IMR-90 (cell line): ENCODE results near the gene MCF2L.

Source experiments
- CTCF ChIP-seq: conservative IDR thresholded peaks from 2 replicates; pipeline ENCODE4 v1.5.1; 2012; ENCODE audit warnings: mild to moderate bottlenecking, low read depth, low read length, improper control_type of control experiment
- POLR2A ChIP-seq: IDR thresholded peaks from 2 replicates; pipeline ENCODE4 v1.6.1; 2012; ENCODE audit warnings: mild to moderate bottlenecking, low read depth, low read length
- RAD21 ChIP-seq: IDR thresholded peaks from 2 replicates; pipeline ENCODE4 v1.6.1; 2012; ENCODE audit warnings: low read length, improper control_type of control experiment
- RFX5 ChIP-seq: IDR thresholded peaks from 2 replicates; pipeline ENCODE4 v1.8.0; 2012; ENCODE audit warnings: low read depth, mild to moderate bottlenecking, low read length, moderate library complexity
- SMC3 ChIP-seq: fragments of 150-350 bp; IDR thresholded peaks from 2 replicates; pipeline ENCODE4 v1.6.1; 2016; ENCODE audit warnings: low read depth, mild to moderate bottlenecking, antibody characterized with exemption, low read length, moderate library complexity
- USF2 ChIP-seq: fragments of 150-350 bp; IDR thresholded peaks from 2 replicates; pipeline ENCODE4 v1.6.1; 2017; ENCODE audit warnings: mild to moderate bottlenecking, antibody characterized with exemption, low read length, low read depth

DNA sequence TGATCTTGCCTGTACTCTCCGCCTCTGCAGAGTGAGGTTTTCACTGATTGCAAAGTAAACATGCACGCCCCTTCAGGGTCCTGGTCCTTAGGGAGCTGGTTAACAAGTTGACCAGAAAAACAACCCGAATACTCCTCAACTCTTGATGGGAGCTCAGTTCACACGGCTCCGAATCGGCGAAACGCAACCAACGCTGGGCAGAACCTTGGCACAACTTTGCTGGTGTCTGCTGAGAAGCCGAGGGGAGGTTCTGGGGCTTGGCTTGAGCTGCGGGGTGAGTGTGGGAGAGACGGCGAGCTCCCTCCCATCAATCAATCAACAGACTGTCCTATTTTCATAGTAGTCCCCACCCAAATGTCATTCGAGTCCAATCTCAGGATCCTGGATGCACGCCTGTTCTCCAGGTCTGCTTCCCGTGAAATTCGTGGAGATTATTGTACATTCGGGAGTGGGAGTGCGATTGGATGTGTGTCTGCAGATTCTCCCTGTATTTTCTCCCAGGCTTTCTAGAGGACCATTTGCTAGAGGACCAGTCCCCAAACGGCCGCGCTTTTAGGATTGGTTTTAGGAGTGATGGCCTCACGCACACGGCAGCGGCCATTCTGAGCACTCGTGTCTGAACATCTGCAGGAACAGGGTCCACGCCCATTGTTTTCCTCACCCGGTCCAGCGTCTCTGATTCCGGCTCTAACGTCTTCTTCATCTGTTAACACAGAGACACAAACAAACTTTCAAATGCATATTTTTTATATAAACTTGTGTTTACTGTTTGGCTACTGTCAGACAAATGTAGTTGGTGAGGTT lies 85.0 kb downstream of the MCF2L start:
- TF ChIP-seq CTCF (no peak), POLR2A (no peak), SMC3 (no peak), RFX5 (no peak), USF2 (no peak), RAD21 (no peak)
